ENCODE measurements around the gene CEMIP.

The CEMIP gene

DNA sequence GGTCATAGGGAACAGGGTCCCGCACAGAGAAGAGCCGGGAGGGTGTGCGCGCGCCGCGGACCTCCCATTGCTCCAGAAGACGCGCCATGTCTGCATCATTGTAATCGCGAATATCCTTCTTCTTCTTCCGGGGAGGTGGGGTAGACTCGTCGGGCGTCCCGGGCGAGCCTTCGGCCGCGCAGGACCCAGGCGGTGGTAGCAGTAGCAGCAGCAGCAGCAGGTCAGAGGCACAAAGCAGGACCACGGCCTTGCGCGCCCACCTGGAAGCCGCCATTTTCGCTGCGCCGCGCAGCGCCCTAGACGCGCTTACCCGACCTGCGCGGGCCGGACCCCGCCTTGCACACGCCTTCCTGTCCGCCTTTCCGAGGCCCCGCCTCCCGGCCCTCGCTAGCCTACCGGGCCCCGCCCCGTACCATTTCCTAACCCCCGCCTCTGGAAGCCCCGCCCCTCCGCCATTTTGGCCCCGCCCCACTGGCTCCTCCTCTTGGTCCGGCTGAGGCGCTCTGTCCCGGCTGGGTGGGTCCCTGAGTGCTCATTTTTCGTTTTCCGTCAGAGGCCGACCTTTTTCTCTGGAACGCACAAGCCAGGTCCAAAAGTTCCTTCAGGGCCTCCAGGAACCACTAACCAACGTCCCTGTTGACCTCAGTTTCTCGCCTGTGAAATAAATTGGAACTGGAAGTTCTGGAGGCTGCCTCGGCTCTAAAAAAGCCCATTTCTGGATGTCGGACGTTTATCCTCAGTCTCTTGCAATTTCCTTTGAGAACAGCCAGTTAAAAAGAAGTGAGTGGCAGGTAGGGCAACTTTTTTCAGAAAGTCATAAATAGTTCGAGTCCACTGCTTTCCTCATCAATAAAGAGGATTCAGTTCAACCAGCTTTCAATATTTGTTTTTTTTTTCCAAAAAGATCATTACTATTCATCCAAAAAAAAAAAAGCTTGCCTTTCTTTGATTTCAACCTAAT, 210.6 kb downstream of the CEMIP start, which contains the start of gene MESD:
Gene MESD, minus strand, starts transcription at position 302 of the 961 bp plus-strand sequence. Its CDS starts 28 bp downstream, at position 274.
- DNase-seq = peak; percentile 77

DNA sequence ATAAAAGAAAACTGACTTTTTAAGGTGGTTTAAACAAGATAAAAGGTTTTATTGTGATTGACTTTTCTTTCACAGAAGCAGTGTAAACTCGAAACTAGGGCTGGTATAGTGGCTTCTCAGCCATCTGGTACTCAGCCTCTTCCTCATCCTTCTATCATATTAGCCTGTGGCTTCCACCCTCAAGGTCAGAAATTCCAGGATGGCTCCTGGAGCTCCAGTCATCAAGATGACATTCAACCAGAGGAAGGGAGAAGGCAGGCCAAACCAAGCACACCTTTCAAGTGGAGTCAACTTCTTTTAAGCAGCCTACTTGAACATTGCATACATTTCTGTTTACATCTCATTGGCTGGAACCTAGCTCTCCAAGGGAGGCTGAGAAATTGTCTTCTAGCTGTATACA, 211.8 kb downstream of the CEMIP start:
- no peak for DNase-seq

DNA sequence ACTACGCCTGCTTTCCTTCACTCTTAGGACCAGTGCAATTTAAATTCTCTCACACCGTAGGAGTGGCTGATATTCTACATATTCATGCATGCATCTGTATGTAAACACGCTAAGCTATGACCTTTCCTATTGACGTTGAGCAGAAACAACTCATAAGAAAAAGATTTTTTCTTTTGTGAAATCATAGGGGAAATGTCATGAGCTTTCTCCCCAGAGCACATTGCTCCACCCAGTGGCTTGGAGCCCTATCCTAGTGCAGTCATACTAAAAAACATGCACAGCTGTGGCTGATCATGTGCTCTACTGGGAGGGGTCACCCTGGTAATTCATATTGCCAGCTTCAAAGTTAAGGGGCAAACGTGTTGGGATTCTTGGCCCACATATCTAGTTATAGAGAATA, 212.3 kb downstream of the CEMIP start:
- peak; percentile 57 for DNase-seq

- no peak for DNase-seq
Observed at GRCh38 chr15:80992006-80992405, 212.8 kb downstream of the CEMIP start.

DNA sequence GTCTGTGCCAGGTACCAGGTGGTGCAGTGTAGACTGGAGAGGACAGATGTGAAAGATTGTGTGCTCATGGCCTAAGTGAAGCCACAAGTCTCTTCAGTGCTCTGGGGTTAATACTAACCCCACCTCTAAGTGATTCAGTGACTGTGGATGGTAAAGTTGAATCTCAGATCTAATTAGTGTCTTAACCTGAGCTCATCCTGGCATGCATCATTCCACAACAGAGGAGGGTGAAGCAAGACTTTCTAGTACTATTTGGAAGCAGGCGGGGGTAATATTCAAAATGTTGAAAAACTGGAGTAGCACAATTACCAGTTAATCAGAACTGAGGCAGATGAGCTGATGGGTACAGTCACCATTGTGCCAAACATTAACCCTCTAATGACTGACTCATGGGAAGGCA, 213.3 kb downstream of the CEMIP start:
- no peak for DNase-seq

- no peak for DNase-seq
Observed at GRCh38 chr15:80996247-80996646, 217.1 kb downstream of the CEMIP start.

DNA sequence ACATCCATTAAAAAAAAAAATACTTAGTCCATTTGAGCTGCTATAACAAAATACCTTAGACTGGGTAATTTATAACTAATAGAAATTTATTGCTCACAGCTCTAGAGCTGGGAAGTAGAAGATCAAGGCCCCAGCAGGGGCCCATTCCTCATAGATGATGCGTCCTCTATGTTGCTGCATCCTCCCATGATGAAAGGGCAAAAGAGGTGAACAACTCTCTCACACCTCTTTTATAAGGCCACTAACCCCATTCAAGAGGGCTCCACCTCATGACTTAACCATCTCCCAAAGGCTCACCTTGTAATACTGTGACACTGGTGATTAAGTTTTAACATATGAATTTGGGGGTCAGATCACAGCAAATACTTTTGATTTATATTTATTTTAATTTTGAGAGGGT, 218.5 kb downstream of the CEMIP start:
- no peak for DNase-seq

DNA sequence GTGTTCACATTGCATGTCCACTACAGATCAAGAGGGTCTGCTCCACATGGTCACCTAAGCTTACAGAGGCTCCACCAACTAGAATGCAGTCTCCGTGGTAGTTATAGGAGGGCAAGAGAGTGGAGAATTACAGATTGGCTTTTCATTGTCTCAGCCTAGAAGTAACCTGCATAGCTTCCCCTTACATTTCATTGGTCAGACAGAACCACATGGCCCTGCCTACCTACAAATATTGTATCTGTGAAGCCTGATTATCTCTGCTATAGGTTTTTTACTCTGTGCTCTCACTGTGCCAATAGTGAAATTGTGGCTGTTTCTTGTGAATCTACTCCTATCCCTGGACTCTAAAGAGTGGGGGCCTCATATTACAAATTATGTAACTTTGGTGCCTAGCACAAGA, 219.1 kb downstream of the CEMIP start:
- DNase-seq = no peak

GRCh38 chr15:80999623-81000036, 220.5 kb downstream of the CEMIP start:
- no peak for DNase-seq

DNA sequence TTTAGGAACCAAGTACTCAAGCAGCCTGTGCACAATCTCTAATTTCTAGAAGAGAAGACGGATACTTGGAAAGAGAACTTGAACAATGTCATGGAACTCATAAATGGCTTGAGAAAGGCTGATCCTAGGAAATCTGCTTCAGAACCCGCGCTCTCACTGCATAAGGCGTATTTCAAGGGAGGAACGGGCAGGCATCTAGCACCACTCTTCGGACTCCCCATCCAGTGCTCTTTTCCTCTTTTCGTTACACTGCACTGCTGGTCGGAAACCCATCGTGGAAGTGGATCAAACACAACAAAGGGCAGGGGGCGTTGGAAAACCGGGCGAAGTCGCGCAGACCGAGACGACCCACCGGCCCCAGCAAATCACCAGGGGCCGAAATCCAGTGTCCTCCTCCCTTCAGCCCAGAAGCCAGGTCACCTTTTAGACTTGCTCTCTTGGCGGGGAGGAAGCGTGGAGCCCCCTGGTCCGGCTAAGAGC, 221.0 kb downstream of the CEMIP start:
- DNase-seq = no peak

GRCh38 chr15:81000624-81001151, 221.5 kb downstream of the CEMIP start, which contains the start of gene TLNRD1:
Gene TLNRD1 (plus strand): TSS chr15:81000923. CDS start chr15:81002272, 1,349 bp downstream.
- peak; percentile 67 for DNase-seq
